SH-SY5Y (cell line): ENCODE data around the gene GMDS.

Experiments
- GATA2 ChIP-seq: IDR thresholded peaks from 2 replicates; pipeline ENCODE4 v1.6.1; 2011; ENCODE audit warnings: mild to moderate bottlenecking, low read depth, low read length
- GATA3 ChIP-seq: IDR thresholded peaks from 2 replicates; pipeline ENCODE4 v1.6.1; 2011; ENCODE audit warnings: low read depth, mild to moderate bottlenecking, low read length, moderate library complexity

DNA sequence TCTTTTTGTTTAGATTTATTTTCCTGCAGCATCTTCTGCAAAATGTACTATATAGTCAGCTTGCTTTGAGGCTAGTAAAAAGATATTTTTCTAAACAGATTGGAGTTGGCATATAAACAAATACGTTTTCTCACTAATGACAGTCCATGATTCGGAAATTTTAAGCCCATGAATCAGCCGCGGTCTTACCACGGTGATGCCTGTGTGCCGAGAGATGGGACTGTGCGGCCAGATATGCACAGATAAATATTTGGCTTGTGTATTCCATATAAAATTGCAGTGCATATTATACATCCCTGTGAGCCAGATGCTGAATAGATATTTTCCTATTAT lies 632.5 kb downstream of the GMDS start:
- TF ChIP-seq GATA2 = peak; percentile 33; the same call in 1 of the 2 replicates
- TF ChIP-seq GATA3 = no peak
